Mesendoderm (in vitro differentiated cells): ENCODE measurements around the gene IER3.
"Not testable (repeated sequence)": the region's sequence is repeated elsewhere in the genome, so short reads cannot be mapped to it uniquely, and the experiment has no call there.

Source experiments
- DNase-seq: peaks from one replicate; pipeline ENCODE4 v3.0.0; 2013
- H2AK5ac ChIP-seq: 2 replicates; pipeline ENCODE4 v1.6.1; 2013; ENCODE audit warnings: low read length, inconsistent platforms
- H2BK120ac ChIP-seq: 2 replicates; pipeline ENCODE4 v1.6.1; 2013; ENCODE audit warnings: low read depth, mild to moderate bottlenecking, low read length, moderate library complexity, mixed read lengths
- H2BK15ac ChIP-seq: replicated peaks from 2 replicates; pipeline ENCODE4 v1.6.1; 2013; ENCODE audit warnings: low read depth, mild to moderate bottlenecking, moderate library complexity
- H2BK5ac ChIP-seq: 2 replicates; pipeline ENCODE4 v1.6.1; 2013; ENCODE audit warnings: low read length, inconsistent platforms
- H3K18ac ChIP-seq: 2 replicates; pipeline ENCODE4 v1.6.1; 2013; ENCODE audit warnings: mild to moderate bottlenecking, low read length, mixed read lengths
- H3K23ac ChIP-seq: one replicate; pipeline ENCODE4 v1.6.1; 2013; ENCODE audit warnings: low read length
- H3K27ac ChIP-seq: 2 replicates; pipeline ENCODE4 v1.5.1; 2013; ENCODE audit warnings: low read depth, mild to moderate bottlenecking, inconsistent platforms, low read length, moderate library complexity
- H3K27me3 ChIP-seq: 2 replicates; pipeline ENCODE4 v1.6.1; 2013; ENCODE audit warnings: low read length, control low read depth, mild to moderate bottlenecking, inconsistent platforms; ENCODE audit not compliant: insufficient read depth, poor library complexity
- H3K36me3 ChIP-seq: 2 replicates; pipeline ENCODE4 v1.6.1; 2013; ENCODE audit warnings: low read length, inconsistent platforms; ENCODE audit not compliant: control insufficient read depth, insufficient read depth
- H3K4ac ChIP-seq: one replicate; pipeline ENCODE4 v1.6.1; 2013; ENCODE audit warnings: low read depth, mild to moderate bottlenecking, low read length, moderate library complexity
- H3K4me1 ChIP-seq: 2 replicates; pipeline ENCODE4 v1.6.1; 2013; ENCODE audit warnings: low read depth, low read length, inconsistent platforms; ENCODE audit not compliant: control insufficient read depth
- H3K4me2 ChIP-seq: 2 replicates; pipeline ENCODE4 v1.6.1; 2013; ENCODE audit warnings: low read length
- H3K4me3 ChIP-seq: 2 replicates; pipeline ENCODE4 v1.5.1; 2013; ENCODE audit warnings: mild to moderate bottlenecking, low read length
- H3K56ac ChIP-seq: one replicate; pipeline ENCODE4 v1.6.1; 2013; ENCODE audit warnings: low read length
- H3K79me1 ChIP-seq: 2 replicates; pipeline ENCODE4 v1.6.1; 2013; ENCODE audit warnings: low read length, inconsistent platforms
- H3K79me2 ChIP-seq: 2 replicates; pipeline ENCODE4 v1.6.1; 2013; ENCODE audit warnings: mild to moderate bottlenecking, low read length; ENCODE audit not compliant: control insufficient read depth, insufficient read depth
- H3K9ac ChIP-seq: 2 replicates; pipeline ENCODE4 v1.6.1; 2013; ENCODE audit warnings: low read length, inconsistent platforms
- H4K5ac ChIP-seq: one replicate; pipeline ENCODE4 v1.6.1; 2013; ENCODE audit warnings: low read length
- H4K8ac ChIP-seq: one replicate; pipeline ENCODE4 v1.6.1; 2013; ENCODE audit warnings: low read depth, mild to moderate bottlenecking, control low read depth, low read length, moderate library complexity
- WGBS: extraction: QIAGEN DNeasy Blood & Tissue Kit; methylation state at CpG from one replicate; pipeline ENCODE4 v1.1.7; 2013; ENCODE audit warnings: low lambda C conversion rate, missing lambda C conversion rate; ENCODE audit not compliant: insufficient coverage; ENCODE audit errors: extremely low coverage; 5-methylcytosine and 5-hydroxymethylcytosine counted together

The IER3 gene

DNA sequence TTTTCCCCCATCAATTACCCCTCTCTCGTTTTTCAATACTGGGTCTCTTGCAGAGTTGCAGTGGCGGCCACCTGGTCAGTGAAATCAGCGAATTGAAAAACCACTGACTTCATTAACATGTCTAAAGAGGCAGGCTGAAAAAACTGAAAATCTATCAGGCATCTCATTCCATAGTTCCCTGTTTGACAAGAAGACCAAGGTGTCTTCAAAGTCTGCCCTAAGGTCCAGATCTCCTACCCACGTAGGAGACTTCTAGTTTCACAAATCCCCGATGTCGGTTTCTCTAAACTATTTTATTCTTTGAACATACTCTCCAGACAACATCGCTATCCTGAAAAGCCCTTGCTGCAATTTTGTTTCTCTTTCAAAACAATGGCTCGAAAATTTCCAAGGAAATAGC is 25.0 kb downstream of the IER3 start:
- WGBS = no CpG with 5 or more reads among the region's 8 CpGs

DNA sequence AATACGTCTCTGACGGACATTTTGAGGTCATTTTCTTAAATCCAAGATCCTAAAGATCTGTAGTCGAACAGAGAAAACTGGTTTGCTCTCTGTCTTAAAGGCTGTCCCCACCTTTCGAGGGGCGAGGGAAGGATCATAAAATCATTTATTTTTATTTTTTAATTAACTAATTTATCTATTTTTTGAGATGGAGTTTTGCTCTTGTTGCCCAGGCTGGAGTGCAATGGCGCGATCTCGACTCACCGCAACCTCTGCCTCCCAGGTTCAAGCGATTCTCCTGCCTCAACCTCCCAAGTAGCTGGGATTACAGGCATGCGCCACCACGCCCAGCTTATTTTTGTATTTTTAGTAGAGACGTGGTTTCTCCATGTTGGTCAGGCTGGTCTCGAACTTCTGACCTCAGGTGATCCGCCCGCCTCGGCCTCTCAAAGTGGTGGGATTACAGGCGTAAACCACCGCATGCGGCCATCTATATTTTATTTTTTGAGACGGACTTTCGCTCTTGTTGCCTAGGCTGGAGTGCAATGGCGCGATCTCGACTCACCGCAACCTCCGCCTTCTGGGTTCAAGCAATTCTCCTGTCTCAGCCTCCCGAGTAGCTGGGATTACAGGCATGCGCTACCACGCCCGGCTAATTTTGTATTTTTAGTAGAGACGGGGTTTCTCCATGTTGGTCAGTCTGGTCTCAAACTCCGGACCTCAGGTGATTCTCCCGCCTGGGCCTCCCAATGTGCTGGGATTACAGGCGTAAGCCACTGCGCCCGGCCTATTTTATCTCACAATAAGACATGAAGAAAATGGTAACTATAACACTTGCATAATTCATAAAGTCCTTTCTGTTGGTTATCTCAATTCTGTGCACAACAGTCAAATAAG is 26.3 kb downstream of the IER3 start:
- not testable (repeated sequence) for H3K23ac ChIP-seq, H3K4me1 ChIP-seq, H3K36me3 ChIP-seq, H2BK120ac ChIP-seq, H3K79me1 ChIP-seq, H3K27me3 ChIP-seq, DNase-seq, H2BK15ac ChIP-seq, H2AK5ac ChIP-seq, H4K8ac ChIP-seq, H4K5ac ChIP-seq
- H3K79me2 ChIP-seq = peaks cover 31% of the 10 kb centered on the region
- peak overlapping the region; percentile 70 for H3K9ac ChIP-seq
- H3K56ac ChIP-seq = peak overlapping the region; percentile 78
- H3K4ac ChIP-seq = peak overlapping the region; percentile 81
- H2BK5ac ChIP-seq = peak overlapping the region; percentile 1
- peak overlapping the region; percentile 25 for H3K4me2 ChIP-seq
- H3K4me3 ChIP-seq = peak overlapping the region; percentile 50
- H3K18ac ChIP-seq = peak overlapping the region; percentile 36
- peak overlapping the region; percentile 75 for H3K27ac ChIP-seq
- no CpG with 5 or more reads among the region's 37 CpGs for WGBS

More for the DNA sequence above, 25.0 kb downstream of the IER3 start:
- peak overlapping the region; percentile 72 for H2AK5ac ChIP-seq
- H3K9ac ChIP-seq = peak overlapping the region; percentile 94
- no peak overlapping the region for H4K8ac ChIP-seq
- H4K5ac ChIP-seq = peak overlapping the region; percentile 36
- H3K23ac ChIP-seq = no peak overlapping the region
- peak overlapping the region; percentile 72 for H3K18ac ChIP-seq
- H2BK5ac ChIP-seq = peak overlapping the region; percentile 44
- peaks cover 41% of the 10 kb centered on the region for H3K79me2 ChIP-seq
- no peak overlapping the region for H2BK15ac ChIP-seq
- peaks cover 2% of the 10 kb centered on the region for H3K4me1 ChIP-seq
- peaks cover 15% of the 10 kb centered on the region for H3K36me3 ChIP-seq
- H3K4me3 ChIP-seq = peak overlapping the region; percentile 46
- H3K27ac ChIP-seq = peak overlapping the region; percentile 93
- peak overlapping the region; percentile 94 for H3K56ac ChIP-seq
- peak overlapping the region; percentile 89 for H3K4me2 ChIP-seq
- no peak for DNase-seq
- peak overlapping the region; percentile 96 for H3K4ac ChIP-seq
- H2BK120ac ChIP-seq = peak overlapping the region; percentile 63
- peaks cover 4% of the 10 kb centered on the region for H3K79me1 ChIP-seq
- no peaks in the 10 kb centered on the region for H3K27me3 ChIP-seq

DNA sequence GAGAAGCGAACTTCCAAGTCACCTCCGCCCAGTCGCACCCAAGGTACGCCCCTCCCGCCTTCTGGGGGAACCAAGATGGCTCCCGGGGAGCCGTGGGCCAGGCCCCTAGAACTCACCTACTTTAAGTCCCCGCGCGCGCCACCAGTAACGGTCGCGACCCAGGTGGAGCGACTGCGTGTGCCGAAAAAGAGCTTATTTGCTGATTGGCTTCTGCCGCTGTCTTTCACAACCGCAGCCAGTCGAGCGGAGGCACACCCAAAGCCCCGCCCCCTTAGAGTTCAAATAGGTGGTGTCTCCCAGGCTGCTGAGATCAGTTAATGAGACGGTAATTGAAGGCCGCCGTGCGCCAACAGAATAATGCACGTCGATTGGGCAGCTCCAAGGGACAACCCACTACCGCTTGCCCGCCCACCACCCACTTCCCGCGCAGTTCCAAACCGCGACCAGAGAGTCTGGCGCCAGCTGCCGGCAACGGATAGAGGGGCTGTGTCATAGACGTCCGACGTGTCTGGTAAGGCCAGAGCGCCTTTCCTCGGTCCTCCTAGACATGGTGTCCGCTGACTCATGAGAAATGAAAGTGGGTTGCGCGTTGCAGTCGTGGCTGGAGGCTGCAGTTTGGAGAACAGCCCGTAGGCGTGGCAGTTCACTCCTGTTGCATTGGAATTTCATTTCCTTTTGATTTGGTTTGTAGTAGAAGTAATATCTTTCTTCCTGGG is 27.1 kb downstream of the IER3 start, which contains the start of gene MDC1:
Gene MDC1 (minus strand): TSS at position 153 of the 716 bp plus-strand sequence. CDS start 2,106 bp downstream, outside the sequence.
- Histone ChIP-seq H3K56ac (peak within 1 kb of the TSS; percentile 89), H3K23ac (peak within 1 kb of the TSS; percentile 32), H3K36me3 (peaks cover 9% of the 10 kb centered on the region), H3K4ac (peak within 1 kb of the TSS; percentile 72), H4K5ac (no peak within 1 kb of the TSS), H3K4me3 (peak within 1 kb of the TSS; percentile 65), H3K4me2 (peak within 1 kb of the TSS; percentile 67), H3K79me2 (peaks cover 23% of the 10 kb centered on the region), H3K18ac (peak within 1 kb of the TSS; percentile 72), H3K9ac (peak within 1 kb of the TSS; percentile 78), H2BK120ac (no peak within 1 kb of the TSS), H4K8ac (no peak within 1 kb of the TSS), H3K4me1 (peaks cover 2% of the 10 kb centered on the region), H3K79me1 (peaks cover 4% of the 10 kb centered on the region), H2AK5ac (peak within 1 kb of the TSS; percentile 92), H2BK15ac (no peak within 1 kb of the TSS), H3K27ac (peak within 1 kb of the TSS; percentile 75), H2BK5ac (peak within 1 kb of the TSS; percentile 27), H3K27me3 (no peaks in the 10 kb centered on the region)
- no CpG with 5 or more reads among the region's 48 CpGs for WGBS
- DNase-seq = peak; percentile 100

DNA sequence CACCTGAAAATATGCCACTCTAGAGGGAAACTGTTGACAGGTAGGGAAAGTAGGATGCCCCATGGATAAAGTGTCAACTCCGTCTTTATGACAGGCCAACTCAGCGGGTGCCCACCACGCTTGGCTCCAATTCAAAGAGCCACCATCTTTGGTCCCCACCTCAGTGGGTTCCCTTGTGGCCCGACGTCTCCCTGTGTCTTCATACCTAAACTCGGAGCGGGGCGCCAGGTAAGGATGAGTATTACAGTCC is 27.5 kb downstream of the IER3 start:
- H3K79me1 ChIP-seq = peaks cover 4% of the 10 kb centered on the region
- peaks cover 18% of the 10 kb centered on the region for H3K79me2 ChIP-seq
- H2BK120ac ChIP-seq = no peak overlapping the region
- H4K8ac ChIP-seq = no peak overlapping the region
- DNase-seq = no peak
- H3K36me3 ChIP-seq = peaks cover 9% of the 10 kb centered on the region
- WGBS = no CpG with 5 or more reads among the region's 8 CpGs
- H3K27ac ChIP-seq = peak overlapping the region; percentile 33
- H3K4ac ChIP-seq = peak overlapping the region; percentile 72
- H4K5ac ChIP-seq = no peak overlapping the region
- peak overlapping the region; percentile 67 for H3K4me2 ChIP-seq
- peaks cover 2% of the 10 kb centered on the region for H3K4me1 ChIP-seq
- peak overlapping the region; percentile 21 for H2BK5ac ChIP-seq
- peak overlapping the region; percentile 92 for H2AK5ac ChIP-seq
- H3K9ac ChIP-seq = peak overlapping the region; percentile 78
- H3K27me3 ChIP-seq = no peaks in the 10 kb centered on the region
- peak overlapping the region; percentile 65 for H3K4me3 ChIP-seq
- H3K18ac ChIP-seq = peak overlapping the region; percentile 72
- H3K56ac ChIP-seq = peak overlapping the region; percentile 89
- H3K23ac ChIP-seq = peak overlapping the region; percentile 32
- H2BK15ac ChIP-seq = no peak overlapping the region

DNA sequence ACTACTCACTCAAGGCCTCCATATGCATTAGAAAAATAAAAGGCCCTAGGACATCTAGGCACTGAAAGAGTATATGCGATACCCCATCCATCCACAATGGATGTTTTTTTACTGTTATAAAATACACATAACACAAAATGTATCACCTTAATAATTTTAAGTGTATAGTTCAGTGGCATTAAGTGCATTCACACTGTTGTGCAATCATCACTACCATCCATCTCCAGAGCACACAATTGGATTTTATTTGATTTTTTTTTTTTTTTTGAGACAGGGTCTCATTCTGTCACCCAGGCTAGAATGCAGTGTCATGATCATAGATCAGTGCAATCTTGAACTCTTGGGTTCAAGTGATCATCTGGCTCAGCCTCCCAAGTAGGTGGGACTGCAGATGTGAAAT is 30.1 kb downstream of the IER3 start:
- WGBS = no CpG with 5 or more reads among the region's 1 CpG
- no peak overlapping the region for H3K56ac ChIP-seq
- H2AK5ac ChIP-seq = no peak overlapping the region
- peaks cover 4% of the 10 kb centered on the region for H3K79me2 ChIP-seq
- H3K4me2 ChIP-seq = no peak overlapping the region
- no peaks in the 10 kb centered on the region for H3K27me3 ChIP-seq
- no peak overlapping the region for H4K8ac ChIP-seq
- H2BK5ac ChIP-seq = no peak overlapping the region
- H3K23ac ChIP-seq = no peak overlapping the region
- peaks cover 2% of the 10 kb centered on the region for H3K4me1 ChIP-seq
- no peak overlapping the region for H3K18ac ChIP-seq
- H3K4me3 ChIP-seq = no peak overlapping the region
- no peak overlapping the region for H3K27ac ChIP-seq
- no peak for DNase-seq
- no peak overlapping the region for H2BK120ac ChIP-seq
- H4K5ac ChIP-seq = no peak overlapping the region
- H3K36me3 ChIP-seq = peaks cover 9% of the 10 kb centered on the region
- no peak overlapping the region for H2BK15ac ChIP-seq
- H3K79me1 ChIP-seq = peaks cover 4% of the 10 kb centered on the region
- H3K9ac ChIP-seq = no peak overlapping the region
- no peak overlapping the region for H3K4ac ChIP-seq
